HL-60 (cell line): ENCODE results near the gene TSR2.

Experiments
- CTCF ChIP-seq: IDR thresholded peaks from one replicate; pipeline ENCODE4 v1.5.1; 2011; ENCODE audit warnings: low read length, control low read depth, inconsistent platforms; ENCODE audit not compliant: insufficient read depth
- POLR2AphosphoS5 ChIP-seq: IDR thresholded peaks from 2 replicates; pipeline ENCODE4 v1.6.1; 2012; ENCODE audit warnings: low read depth
- REST ChIP-seq: IDR thresholded peaks from 2 replicates; pipeline ENCODE4 v1.6.1; 2012; ENCODE audit warnings: low read depth; ENCODE audit not compliant: insufficient replicate concordance

- TF ChIP-seq CTCF = no peak
- no peak for TF ChIP-seq REST
- TF ChIP-seq POLR2AphosphoS5 = no peak
Measured at GRCh38 chrX:54452920-54453319, 12.7 kb downstream of the TSR2 start.
